SW480 (cell line): ENCODE results near the gene CYTIP.
"Not testable (repeated sequence)": the region's sequence is repeated elsewhere in the genome, so short reads cannot be mapped to it uniquely, and the experiment has no call there.

Experiments
- DNase-seq: peaks from one replicate; pipeline ENCODE4 v3.0.0-alpha.2; 2016; ENCODE audit warnings: low spot score

CYTIP gene

DNA sequence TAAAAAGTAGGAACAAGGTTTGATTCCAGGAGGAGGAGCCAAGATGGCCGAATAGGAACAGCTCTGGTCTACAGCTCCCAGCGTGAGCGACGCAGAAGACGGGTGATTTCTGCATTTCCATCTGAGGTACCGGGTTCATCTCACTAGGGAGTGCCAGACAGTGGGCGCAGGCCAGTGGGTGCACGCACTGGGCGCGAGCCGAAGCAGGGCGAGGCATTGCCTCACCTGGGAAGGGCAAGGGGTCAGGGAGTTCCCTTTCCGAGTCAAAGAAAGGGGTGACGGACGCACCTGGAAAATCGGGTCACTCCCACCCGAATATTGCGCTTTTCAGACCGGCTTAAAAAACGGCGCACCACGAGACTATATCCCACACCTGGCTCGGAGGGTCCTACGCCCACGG, 75.4 kb downstream of the CYTIP start:
- DNase-seq: not testable (repeated sequence)

DNA sequence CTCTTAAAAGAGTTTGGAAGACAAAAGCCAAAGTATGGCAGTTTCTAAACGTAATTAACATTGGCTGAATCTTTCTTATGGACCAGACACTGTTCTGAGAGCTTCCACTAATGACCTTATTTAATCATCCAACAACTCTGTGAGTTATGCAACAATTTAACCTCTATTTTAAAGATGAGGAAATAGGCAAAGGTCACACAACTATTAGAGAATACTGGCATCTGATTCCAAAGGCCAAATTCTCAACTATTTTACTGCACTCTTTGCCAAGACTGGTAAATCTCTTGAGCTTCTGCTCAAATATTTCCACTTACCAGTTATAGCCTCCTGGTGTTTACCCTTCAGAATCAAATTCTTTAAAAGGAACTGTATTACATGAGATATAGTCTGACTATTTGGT, 76.2 kb downstream of the CYTIP start:
- no peak for DNase-seq
